Naive thymus-derived CD4-positive, alpha-beta T cell (primary cell): ENCODE data around the gene MAP1LC3B. TPM values are rescaled to one million over a fixed set of nuclear protein-coding genes. Genes with fewer than 3 reads are reported as not detected.

ENCODE experiments used
- ATAC-seq: fragments of 150-1000 bp; cut with Tn5 transposase; 2 replicates; pipeline ENCODE4 v1.10.0; 2021; ENCODE audit warnings: mild to moderate bottlenecking, moderate library complexity
- CTCF ChIA-PET: fragments of 350-600 bp; sonication (Branson Sonifier 250); formaldehyde crosslinking; loops from one replicate; lab custom pipeline; 2021; ENCODE audit warnings: antibody characterized with exemption; lab: Charles Lee
- POLR2A ChIA-PET: fragments of 350-600 bp; sonication (Branson Sonifier 250); formaldehyde crosslinking; loops from one replicate; lab custom pipeline; 2021; ENCODE audit warnings: antibody characterized with exemption, inconsistent platforms; lab: Charles Lee
- DNase-seq, 9 donors: peaks; one replicate each; pipeline versions ENCODE4 v3.0.0 to v3.0.0-alpha.2; 2020 to 2022; ENCODE audit warnings: mixed read lengths in 1 of 9
- H3K27ac ChIP-seq: one replicate; pipeline ENCODE4 v1.7.0; 2013; ENCODE audit warnings: mild to moderate bottlenecking, low read depth, low read length, moderate library complexity
- H3K27me3 ChIP-seq, 2 donors: one replicate each; pipeline ENCODE4 v1.7.0; 2013; ENCODE audit warnings: low read length in 2 of 2, mild to moderate bottlenecking in 2 of 2, moderate library complexity in 2 of 2; ENCODE audit not compliant: control insufficient read depth in 2 of 2, insufficient read depth in 2 of 2
- H3K36me3 ChIP-seq, 3 experiments: 1 replicate in 2 of 3; 2 replicates in 1 of 3; pipeline ENCODE4 v1.7.0; 2013; ENCODE audit warnings: low read length in 3 of 3, mild to moderate bottlenecking in 3 of 3, moderate library complexity in 1 of 3; ENCODE audit not compliant: insufficient read depth in 3 of 3, control insufficient read depth in 2 of 3
- H3K4me1 ChIP-seq, 2 donors: one replicate each; pipeline ENCODE4 v1.7.0; 2013; ENCODE audit warnings: low read length in 2 of 2, mild to moderate bottlenecking in 2 of 2, moderate library complexity in 1 of 2; ENCODE audit not compliant: control insufficient read depth in 2 of 2, insufficient read depth in 2 of 2
- H3K4me3 ChIP-seq: 2 replicates; pipeline ENCODE4 v1.7.0; 2013; ENCODE audit warnings: mild to moderate bottlenecking, low read length
- H3K9me3 ChIP-seq, 3 experiments: 1 replicate in 2 of 3; 2 replicates in 1 of 3; pipeline ENCODE4 v1.7.0; 2013; ENCODE audit warnings: low read length in 3 of 3; ENCODE audit not compliant: control insufficient read depth in 2 of 3
- H3K27ac Mint-ChIP-seq, 9 donors: one replicate each; pipeline ENCODE4 v1.8.0; 2020 to 2022; ENCODE audit warnings: mixed read lengths in 9 of 9, mild to moderate bottlenecking in 8 of 9, moderate library complexity in 5 of 9, inconsistent platforms in 2 of 9
- H3K27me3 Mint-ChIP-seq, 5 donors: one replicate each; pipeline ENCODE4 v1.8.0; 2021 to 2022; ENCODE audit warnings: mixed read lengths in 5 of 5, mild to moderate bottlenecking in 1 of 5
- H3K36me3 Mint-ChIP-seq, 5 donors: one replicate each; pipeline ENCODE4 v1.8.0; 2020 to 2022; ENCODE audit warnings: mixed read lengths in 5 of 5, mild to moderate bottlenecking in 3 of 5, inconsistent platforms in 1 of 5
- H3K4me1 Mint-ChIP-seq, 7 donors: one replicate each; pipeline ENCODE4 v1.8.0; 2020 to 2022; ENCODE audit warnings: mixed read lengths in 7 of 7, mild to moderate bottlenecking in 3 of 7, inconsistent platforms in 1 of 7
- H3K4me3 Mint-ChIP-seq, 10 donors: one replicate each; pipeline ENCODE4 v1.8.0; 2020 to 2022; ENCODE audit warnings: mild to moderate bottlenecking in 10 of 10, mixed read lengths in 10 of 10, moderate library complexity in 6 of 10, inconsistent platforms in 2 of 10
- H3K9me3 Mint-ChIP-seq, 11 donors: one replicate each; pipeline ENCODE4 v1.8.0; 2020 to 2022; ENCODE audit warnings: mixed read lengths in 11 of 11, mild to moderate bottlenecking in 4 of 11, inconsistent platforms in 1 of 11, moderate library complexity in 1 of 11
- intact Hi-C, 2 donors: fragments of 100-400 bp; cut with micrococcal nuclease; formaldehyde crosslinking; loops; one replicate each; pipeline ENCODE4 v1.15.1; 2023
- polyA plus RNA-seq, 2 donors: library from polyadenylated mRNA; unstranded; fragments of 300-500 nt; fragmentation: Illumina TruSeq; gene quantifications; one replicate each; pipeline ENCODE4 v1.2.3, GENCODE V29; 2021
- total RNA-seq, 6 experiments: library from RNA in 5 of 6; stranded (reverse) in 5 of 6; gene quantifications; 1 replicate in 5 of 6; 2 replicates in 1 of 6; pipeline ENCODE4 v1.2.3 and lab custom pipeline; 2021 to 2026

The MAP1LC3B gene
- 100 to 1,000 TPM in 1 of 5 experiments, 10 to 100 TPM in 4; 54.5 to 126 (median 59.5) TPM for total RNA-seq
- polyA plus RNA-seq = 100 to 1,000 TPM in 1 of 2 donors, 10 to 100 TPM in 1; 84.8 to 105 TPM
- total RNA-seq (lab: John Stamatoyannopoulos, UW) = 102 reads per million, percentile 85 among the genes with 10 or more reads in this experiment

DNA sequence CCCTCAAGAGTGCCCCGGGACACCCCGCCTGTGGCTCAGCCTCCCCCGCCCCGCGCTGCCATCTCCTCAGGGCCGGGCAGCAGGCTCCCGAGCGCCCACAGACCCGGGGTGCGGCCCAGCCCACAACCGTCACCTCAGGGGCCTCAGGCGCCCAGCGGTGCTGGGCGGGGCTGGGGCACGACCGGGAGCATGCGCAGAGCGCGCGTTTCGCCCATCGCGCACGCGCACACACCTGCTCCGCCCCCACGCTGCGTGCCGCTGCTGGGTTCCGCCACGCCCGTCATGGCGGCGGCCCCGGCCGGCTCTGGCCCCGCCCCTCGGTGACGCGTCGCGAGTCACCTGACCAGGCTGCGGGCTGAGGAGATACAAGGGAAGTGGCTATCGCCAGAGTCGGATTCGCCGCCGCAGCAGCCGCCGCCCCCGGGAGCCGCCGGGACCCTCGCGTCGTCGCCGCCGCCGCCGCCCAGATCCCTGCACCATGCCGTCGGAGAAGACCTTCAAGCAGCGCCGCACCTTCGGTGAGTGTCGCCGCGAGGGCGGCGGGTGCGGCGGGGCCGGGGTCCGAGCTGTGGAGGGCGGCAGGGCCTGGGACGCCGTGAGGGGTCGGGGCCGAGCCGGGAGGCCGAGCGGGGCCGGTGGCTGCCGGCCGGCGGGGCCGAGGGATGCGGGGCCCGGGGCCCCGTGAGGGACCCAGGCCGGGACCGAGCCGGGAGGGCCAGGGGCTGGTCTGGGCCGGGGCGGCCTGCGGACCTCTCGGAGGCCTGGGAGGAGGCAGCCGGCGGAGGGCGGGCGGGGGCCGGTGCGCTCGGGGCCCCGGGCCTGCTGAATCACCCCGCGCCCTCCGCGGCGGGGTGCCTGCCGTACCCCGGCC, at the start of gene MAP1LC3B:
Gene MAP1LC3B, plus strand, starts transcription at position 387 of the 871 bp plus-strand sequence. Its CDS starts 92 bp downstream, at position 479.
- CTCF ChIA-PET = interaction anchor here (1.3 kb wide), 1 partner anchor 8 kb away, joined by 5 read pairs; the partner anchor contains the start of gene FBXO31
- DNase-seq (peak; percentile 95 to 100 (median 100)), ATAC-seq (peak; percentile 78)
- intact Hi-C loops = loop anchor here (1.0 to 5.0 kb wide), 8 partner anchors 8 to 1835 kb away; partner anchors contain the start of genes ZCCHC14 (in 2 of the 2), BANP (in 1 of the 2), C16orf95 (in 1 of the 2) and FBXO31 (in 1 of the 2)
- H3K36me3 ChIP-seq = no peaks in the 10 kb centered on the region
- H3K9me3 Mint-ChIP-seq = no peaks in the 10 kb centered on the region
- H3K4me1 ChIP-seq = peaks cover 28 to 35% of the 10 kb centered on the region in 2 donors
- H3K27me3 ChIP-seq = no peaks in the 10 kb centered on the region
- H3K4me3 Mint-ChIP-seq = peak within 1 kb of the TSS; percentile 90 to 96 (median 93)
- H3K9me3 ChIP-seq = no peaks in the 10 kb centered on the region
- H3K4me1 Mint-ChIP-seq = peaks cover 30 to 59% (median 57%) of the 10 kb centered on the region in 7 donors
- H3K27ac ChIP-seq = peak within 1 kb of the TSS; percentile 89
- peak within 1 kb of the TSS; percentile 78 to 97 (median 94) for H3K27ac Mint-ChIP-seq
- H3K4me3 ChIP-seq = peak within 1 kb of the TSS; percentile 84
- POLR2A ChIA-PET = interaction anchor here (2.5 kb wide), 1 partner anchor 9 kb away, joined by 39 read pairs; the partner anchor contains the start of gene FBXO31
- peaks cover 0 to 4% (median 0%) of the 10 kb centered on the region in 5 donors for H3K36me3 Mint-ChIP-seq
- no peaks in the 10 kb centered on the region for H3K27me3 Mint-ChIP-seq

GRCh38 chr16:87342504-87342903, 49.6 kb upstream of the MAP1LC3B start:
- H3K36me3 ChIP-seq = peaks cover 0 to 58% (median 16%) of the 10 kb centered on the region in 3 experiments
- POLR2A ChIA-PET = no interaction called here
- H3K27ac Mint-ChIP-seq = peak overlapping the region in 2 of 9 donors; percentile 36 to 45

DNA sequence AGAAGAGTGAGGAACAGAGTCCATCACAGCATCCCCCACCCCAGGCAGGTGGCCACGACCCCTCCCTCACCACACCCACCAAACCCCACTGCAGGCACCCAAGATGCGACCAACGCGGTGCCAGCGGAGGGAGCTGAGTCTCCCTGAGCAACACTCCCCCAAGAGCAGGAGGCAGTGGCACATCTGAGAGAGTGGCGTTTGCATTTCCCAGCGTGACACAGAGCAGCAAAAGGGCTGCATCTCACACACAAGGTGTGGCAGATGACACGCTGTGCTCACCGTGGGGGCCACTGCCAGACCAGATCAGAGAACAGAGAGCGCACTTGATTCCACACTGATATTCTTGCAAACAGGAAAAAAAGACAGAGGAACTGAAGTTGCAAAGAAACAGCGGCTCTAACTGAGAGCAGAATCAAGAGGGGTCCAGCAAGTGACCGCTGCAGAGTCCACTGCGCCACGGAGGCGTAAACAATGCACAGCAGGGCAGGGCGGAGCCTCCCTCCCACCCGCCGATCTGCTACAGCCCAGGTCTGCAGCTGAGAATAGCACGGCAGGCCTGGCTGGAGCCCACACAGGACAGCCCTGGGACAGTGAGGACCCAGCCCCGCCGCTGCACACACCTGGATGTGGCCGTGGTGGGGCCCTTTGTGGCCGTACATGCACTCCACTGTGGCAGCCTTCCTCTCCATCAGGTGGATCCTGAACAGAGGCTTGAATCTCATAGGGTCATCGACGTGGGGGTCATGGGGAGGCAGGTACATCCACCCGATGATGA, 49.0 kb upstream of the MAP1LC3B start:
- ATAC-seq (no peak), DNase-seq (no peak)
- CTCF ChIA-PET = no interaction called here
- Histone ChIP-seq H3K4me3 (no peak overlapping the region), H3K9me3 (no peaks in the 10 kb centered on the region), H3K4me1 (peaks cover 5 to 8% of the 10 kb centered on the region in 2 donors), H3K27ac (no peak overlapping the region), H3K36me3 (peaks cover 0 to 64% (median 16%) of the 10 kb centered on the region in 3 experiments), H3K27me3 (no peaks in the 10 kb centered on the region)
- Mint-ChIP-seq H3K9me3 (peaks cover 0 to 4% (median 0%) of the 10 kb centered on the region in 11 donors), H3K27ac (peak overlapping the region in 6 of 9 donors; percentile 28 to 91 (median 73)), H3K36me3 (peaks cover 15 to 49% (median 18%) of the 10 kb centered on the region in 5 donors), H3K4me1 (peaks cover 4 to 30% (median 19%) of the 10 kb centered on the region in 7 donors), H3K27me3 (no peaks in the 10 kb centered on the region), H3K4me3 (peak overlapping the region in 2 of 10 donors; percentile 32 to 84)
- POLR2A ChIA-PET = interaction anchor here (1.9 kb wide), 1 partner anchor 8 kb away, joined by 6 read pairs; no protein-coding TSS in a partner anchor
- intact Hi-C loops = no loop called here

More at GRCh38 chr16:87342504-87342903, 49.6 kb upstream of the MAP1LC3B start:
- Histone ChIP-seq H3K27me3 (no peaks in the 10 kb centered on the region), H3K9me3 (no peaks in the 10 kb centered on the region), H3K27ac (no peak overlapping the region), H3K4me1 (peaks cover 7 to 8% of the 10 kb centered on the region in 2 donors), H3K4me3 (no peak overlapping the region)
- no peaks in the 10 kb centered on the region for H3K27me3 Mint-ChIP-seq
- intact Hi-C loops = no loop called here
- H3K4me1 Mint-ChIP-seq = peaks cover 4 to 36% (median 20%) of the 10 kb centered on the region in 7 donors
- peaks cover 0 to 4% (median 0%) of the 10 kb centered on the region in 11 donors for H3K9me3 Mint-ChIP-seq
- CTCF ChIA-PET = interaction anchor here (1.9 kb wide), 1 partner anchor 19 kb away, joined by 3 read pairs; no protein-coding TSS in a partner anchor
- DNase-seq = no peak
- ATAC-seq = no peak
- peaks cover 15 to 49% (median 18%) of the 10 kb centered on the region in 5 donors for H3K36me3 Mint-ChIP-seq
- no peak overlapping the region for H3K4me3 Mint-ChIP-seq

DNA sequence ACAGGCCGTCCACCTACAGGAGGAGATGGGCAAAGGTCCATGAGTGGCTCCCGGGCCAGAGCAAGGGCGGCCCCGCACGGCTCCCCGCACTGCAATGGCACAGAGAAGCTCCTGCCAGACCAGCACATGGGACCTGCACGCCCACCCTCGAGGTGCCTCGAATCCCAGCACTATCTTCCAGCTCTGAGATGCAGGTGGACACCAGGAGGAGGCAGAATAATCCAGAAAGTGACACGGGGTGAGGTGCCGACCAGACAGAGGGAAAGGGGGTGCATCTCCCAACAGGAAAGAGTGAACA, 48.4 kb upstream of the MAP1LC3B start:
- Mint-ChIP-seq H3K27ac (peak overlapping the region in 7 of 9 donors; percentile 28 to 95 (median 81)), H3K36me3 (peaks cover 13 to 50% (median 18%) of the 10 kb centered on the region in 5 donors), H3K27me3 (no peaks in the 10 kb centered on the region), H3K4me1 (peaks cover 4 to 30% (median 19%) of the 10 kb centered on the region in 7 donors), H3K9me3 (peaks cover 0 to 4% (median 0%) of the 10 kb centered on the region in 11 donors), H3K4me3 (peak overlapping the region in 6 of 10 donors; percentile 29 to 84 (median 68))
- DNase-seq (no peak), ATAC-seq (no peak)
- no peak overlapping the region for H3K4me3 ChIP-seq
- H3K4me1 ChIP-seq = peaks cover 5 to 8% of the 10 kb centered on the region in 2 donors
- H3K27me3 ChIP-seq = no peaks in the 10 kb centered on the region
- no peak overlapping the region for H3K27ac ChIP-seq
- ChIA-PET CTCF (no interaction called here), POLR2A (interaction anchor here (1.9 kb wide), 1 partner anchor 8 kb away, joined by 6 read pairs; no protein-coding TSS in a partner anchor)
- intact Hi-C loops = no loop called here
- H3K9me3 ChIP-seq = no peaks in the 10 kb centered on the region
- peaks cover 0 to 69% (median 16%) of the 10 kb centered on the region in 3 experiments for H3K36me3 ChIP-seq

GRCh38 chr16:87344165-87344930, 47.8 kb upstream of the MAP1LC3B start:
- Mint-ChIP-seq H3K36me3 (peaks cover 11 to 48% (median 19%) of the 10 kb centered on the region in 5 donors), H3K4me1 (peaks cover 4 to 33% (median 16%) of the 10 kb centered on the region in 7 donors), H3K27ac (peak overlapping the region in 7 of 9 donors; percentile 87 to 99 (median 95)), H3K4me3 (peak overlapping the region in 9 of 10 donors; percentile 29 to 84 (median 57)), H3K9me3 (peaks cover 0 to 3% (median 0%) of the 10 kb centered on the region in 11 donors), H3K27me3 (no peaks in the 10 kb centered on the region)
- CTCF ChIA-PET = no interaction called here
- POLR2A ChIA-PET = interaction anchor here (0.7 to 1.9 kb wide), 4 partner anchors 9 to 1455 kb away, joined by 3 to 6 read pairs (median 6); partner anchors contain the start of genes C16orf95 and FBXO31
- DNase-seq (no peak), ATAC-seq (no peak)
- H3K9me3 ChIP-seq = no peaks in the 10 kb centered on the region
- no peaks in the 10 kb centered on the region for H3K27me3 ChIP-seq
- H3K27ac ChIP-seq = peak overlapping the region; percentile 44
- peaks cover 5 to 8% of the 10 kb centered on the region in 2 donors for H3K4me1 ChIP-seq
- no peak overlapping the region for H3K4me3 ChIP-seq
- intact Hi-C loops = no loop called here
- peaks cover 0 to 64% (median 16%) of the 10 kb centered on the region in 3 experiments for H3K36me3 ChIP-seq
